IPS-15b (cell line): ENCODE results near the gene ACAN.

Experiments
- H3K27me3 ChIP-seq: one replicate; pipeline ENCODE4 v1.6.1; 2013; ENCODE audit warnings: low read length; ENCODE audit not compliant: control insufficient read depth, insufficient read depth
- H3K36me3 ChIP-seq: one replicate; pipeline ENCODE4 v1.6.1; 2013; ENCODE audit warnings: low read length; ENCODE audit not compliant: control insufficient read depth, insufficient read depth
- H3K4me1 ChIP-seq: one replicate; pipeline ENCODE4 v1.6.1; 2013; ENCODE audit warnings: mild to moderate bottlenecking, low read length; ENCODE audit not compliant: control insufficient read depth, insufficient read depth
- H3K4me3 ChIP-seq: one replicate; pipeline ENCODE4 v1.5.1; 2013; ENCODE audit warnings: low read depth, low read length
- H3K9ac ChIP-seq: one replicate; pipeline ENCODE4 v1.6.1; 2013; ENCODE audit warnings: low read depth, mild to moderate bottlenecking, low read length
- H3K9me3 ChIP-seq: one replicate; pipeline ENCODE4 v1.6.1; 2013; ENCODE audit warnings: mild to moderate bottlenecking, low read length; ENCODE audit not compliant: control insufficient read depth, insufficient read depth

The ACAN gene

GRCh38 chr15:88899251-88899650, 96.0 kb downstream of the ACAN start:
- Histone ChIP-seq H3K9me3 (no peaks in the 10 kb centered on the region), H3K4me1 (peaks cover 14% of the 10 kb centered on the region), H3K36me3 (peaks cover 60% of the 10 kb centered on the region), H3K4me3 (no peak overlapping the region), H3K9ac (no peak overlapping the region), H3K27me3 (peaks cover 5% of the 10 kb centered on the region)

GRCh38 chr15:88900309-88900981, 97.2 kb downstream of the ACAN start:
- Histone ChIP-seq H3K9me3 (no peaks in the 10 kb centered on the region), H3K4me1 (peaks cover 14% of the 10 kb centered on the region), H3K4me3 (no peak overlapping the region), H3K9ac (no peak overlapping the region), H3K27me3 (peaks cover 5% of the 10 kb centered on the region), H3K36me3 (peaks cover 66% of the 10 kb centered on the region)

GRCh38 chr15:88900982-88901418, 97.8 kb downstream of the ACAN start:
- no peak overlapping the region for H3K4me3 ChIP-seq
- H3K9me3 ChIP-seq: no peaks in the 10 kb centered on the region
- peaks cover 72% of the 10 kb centered on the region for H3K36me3 ChIP-seq
- H3K4me1 ChIP-seq: peaks cover 14% of the 10 kb centered on the region
- peaks cover 2% of the 10 kb centered on the region for H3K27me3 ChIP-seq
- no peak overlapping the region for H3K9ac ChIP-seq

- H3K4me1 ChIP-seq: peaks cover 13% of the 10 kb centered on the region
- peaks cover 74% of the 10 kb centered on the region for H3K36me3 ChIP-seq
These were observed 98.4 kb downstream of the ACAN start for GRCh38 chr15:88901508-88902220.

GRCh38 chr15:88902221-88902835, 99.1 kb downstream of the ACAN start:
- peaks cover 7% of the 10 kb centered on the region for H3K4me1 ChIP-seq
- no peak overlapping the region for H3K9ac ChIP-seq
- no peak overlapping the region for H3K4me3 ChIP-seq
- no peaks in the 10 kb centered on the region for H3K9me3 ChIP-seq
- peaks cover 77% of the 10 kb centered on the region for H3K36me3 ChIP-seq
- H3K27me3 ChIP-seq: no peaks in the 10 kb centered on the region

More at GRCh38 chr15:88901508-88902220, 98.4 kb downstream of the ACAN start:
- Histone ChIP-seq H3K9me3 (no peaks in the 10 kb centered on the region), H3K27me3 (peaks cover under 1% of the 10 kb centered on the region), H3K9ac (no peak overlapping the region), H3K4me3 (no peak overlapping the region)

GRCh38 chr15:88902846-88903245, 99.6 kb downstream of the ACAN start:
- Histone ChIP-seq H3K9me3 (no peaks in the 10 kb centered on the region), H3K36me3 (peaks cover 81% of the 10 kb centered on the region), H3K9ac (no peak overlapping the region), H3K4me3 (no peak overlapping the region), H3K27me3 (no peaks in the 10 kb centered on the region), H3K4me1 (peaks cover 3% of the 10 kb centered on the region)

GRCh38 chr15:88904257-88904623, 101.0 kb downstream of the ACAN start:
- H3K9ac ChIP-seq: no peak overlapping the region
- H3K4me1 ChIP-seq: no peaks in the 10 kb centered on the region
- no peaks in the 10 kb centered on the region for H3K9me3 ChIP-seq
- H3K4me3 ChIP-seq: no peak overlapping the region
- H3K36me3 ChIP-seq: peaks cover 89% of the 10 kb centered on the region
- H3K27me3 ChIP-seq: no peaks in the 10 kb centered on the region

- H3K36me3 ChIP-seq: peaks cover 91% of the 10 kb centered on the region
- no peak overlapping the region for H3K4me3 ChIP-seq
- no peaks in the 10 kb centered on the region for H3K27me3 ChIP-seq
- H3K9ac ChIP-seq: no peak overlapping the region
- H3K9me3 ChIP-seq: no peaks in the 10 kb centered on the region
- no peaks in the 10 kb centered on the region for H3K4me1 ChIP-seq
These were observed 101.5 kb downstream of the ACAN start for GRCh38 chr15:88904624-88905327.

GRCh38 chr15:88905576-88905975, 102.3 kb downstream of the ACAN start:
- H3K9ac ChIP-seq: no peak overlapping the region
- H3K4me1 ChIP-seq: no peaks in the 10 kb centered on the region
- H3K9me3 ChIP-seq: no peaks in the 10 kb centered on the region
- H3K27me3 ChIP-seq: no peaks in the 10 kb centered on the region
- no peak overlapping the region for H3K4me3 ChIP-seq
- H3K36me3 ChIP-seq: peaks cover 93% of the 10 kb centered on the region

- Histone ChIP-seq H3K36me3 (peaks cover 93% of the 10 kb centered on the region), H3K27me3 (no peaks in the 10 kb centered on the region), H3K4me3 (no peak overlapping the region), H3K4me1 (peaks cover 4% of the 10 kb centered on the region), H3K9me3 (no peaks in the 10 kb centered on the region), H3K9ac (no peak overlapping the region)
These were observed 102.9 kb downstream of the ACAN start for GRCh38 chr15:88906130-88906529.

GRCh38 chr15:88906551-88906950, 103.3 kb downstream of the ACAN start:
- H3K9ac ChIP-seq: no peak overlapping the region
- H3K4me3 ChIP-seq: no peak overlapping the region
- peaks cover 4% of the 10 kb centered on the region for H3K4me1 ChIP-seq
- no peaks in the 10 kb centered on the region for H3K27me3 ChIP-seq
- H3K9me3 ChIP-seq: no peaks in the 10 kb centered on the region
- H3K36me3 ChIP-seq: peaks cover 91% of the 10 kb centered on the region
